IPS-20b (cell line): Measurements from ENCODE around the gene CAMLG.
"Not testable (repeated sequence)": the region's sequence is repeated elsewhere in the genome, so short reads cannot be mapped to it uniquely, and the experiment has no call there.

Source experiments
- H3K27ac ChIP-seq: one replicate; pipeline ENCODE4 v1.5.1; 2013; ENCODE audit warnings: low read length
- H3K27me3 ChIP-seq: 2 replicates; pipeline ENCODE4 v1.6.1; 2013; ENCODE audit warnings: mild to moderate bottlenecking, low read length, inconsistent platforms; ENCODE audit not compliant: insufficient read depth
- H3K36me3 ChIP-seq: 2 replicates; pipeline ENCODE4 v1.6.1; 2013; ENCODE audit warnings: low read depth, mild to moderate bottlenecking, inconsistent platforms, low read length, moderate library complexity; ENCODE audit not compliant: insufficient read depth
- H3K4me1 ChIP-seq: 2 replicates; pipeline ENCODE4 v1.6.1; 2013; ENCODE audit warnings: mild to moderate bottlenecking, control low read depth, inconsistent platforms, low read length, moderate library complexity; ENCODE audit not compliant: insufficient read depth
- H3K4me3 ChIP-seq: 2 replicates; pipeline ENCODE4 v1.5.1; 2013; ENCODE audit warnings: mild to moderate bottlenecking, low read length, inconsistent platforms
- H3K9ac ChIP-seq: 2 replicates; pipeline ENCODE4 v1.6.1; 2013; ENCODE audit warnings: low read depth, mild to moderate bottlenecking, inconsistent platforms, low read length, moderate library complexity
- H3K9me3 ChIP-seq: 2 replicates; pipeline ENCODE4 v1.6.1; 2013; ENCODE audit warnings: mild to moderate bottlenecking, low read depth, low read length, inconsistent platforms; ENCODE audit not compliant: insufficient read depth

The CAMLG gene

GRCh38 chr5:134738133-134738962 is at the start of gene CAMLG:
Gene CAMLG, plus strand, starts transcription at chr5:134738548. Its CDS starts 73 bp downstream, at chr5:134738621.
- peak within 1 kb of the TSS; percentile 9 for H3K27ac ChIP-seq
- H3K9me3 ChIP-seq = no peaks in the 10 kb centered on the region
- H3K27me3 ChIP-seq = no peaks in the 10 kb centered on the region
- peak within 1 kb of the TSS; percentile 99 for H3K4me3 ChIP-seq
- peak within 1 kb of the TSS; percentile 95 for H3K9ac ChIP-seq
- peaks cover 23% of the 10 kb centered on the region for H3K36me3 ChIP-seq
- peaks cover 3% of the 10 kb centered on the region; the same call in 1 of the 2 replicates for H3K4me1 ChIP-seq

GRCh38 chr5:134690144-134690543 is 48.2 kb upstream of the CAMLG start:
- not testable (repeated sequence) for H3K4me1 ChIP-seq, H3K27me3 ChIP-seq, H3K9ac ChIP-seq, H3K4me3 ChIP-seq, H3K27ac ChIP-seq, H3K9me3 ChIP-seq
- peaks cover 76% of the 10 kb centered on the region for H3K36me3 ChIP-seq

- H3K36me3 ChIP-seq = peaks cover 69% of the 10 kb centered on the region
- H3K4me3 ChIP-seq = no peak overlapping the region
Observed at GRCh38 chr5:134692722-134693121, 45.6 kb upstream of the CAMLG start.

GRCh38 chr5:134708301-134708700 is 30.0 kb upstream of the CAMLG start:
- H3K4me3 ChIP-seq = no peak overlapping the region
- no peaks in the 10 kb centered on the region for H3K4me1 ChIP-seq
- no peaks in the 10 kb centered on the region for H3K9me3 ChIP-seq
- H3K27ac ChIP-seq = no peak overlapping the region
- H3K27me3 ChIP-seq = no peaks in the 10 kb centered on the region
- H3K36me3 ChIP-seq = peaks cover 65% of the 10 kb centered on the region
- no peak overlapping the region for H3K9ac ChIP-seq

More at GRCh38 chr5:134692722-134693121, 45.6 kb upstream of the CAMLG start:
- Histone ChIP-seq H3K4me1 (no peaks in the 10 kb centered on the region), H3K9ac (no peak overlapping the region), H3K27me3 (no peaks in the 10 kb centered on the region), H3K9me3 (no peaks in the 10 kb centered on the region), H3K27ac (no peak overlapping the region)

- Histone ChIP-seq H3K27me3 (no peaks in the 10 kb centered on the region), H3K27ac (no peak overlapping the region), H3K4me3 (no peak overlapping the region), H3K36me3 (peaks cover 61% of the 10 kb centered on the region), H3K9ac (no peak overlapping the region), H3K4me1 (no peaks in the 10 kb centered on the region), H3K9me3 (no peaks in the 10 kb centered on the region)
Observed at GRCh38 chr5:134714120-134714519, 24.2 kb upstream of the CAMLG start.

GRCh38 chr5:134714541-134714940 is 23.8 kb upstream of the CAMLG start:
- no peaks in the 10 kb centered on the region for H3K4me1 ChIP-seq
- no peaks in the 10 kb centered on the region for H3K27me3 ChIP-seq
- peaks cover 61% of the 10 kb centered on the region for H3K36me3 ChIP-seq

GRCh38 chr5:134715466-134715865 is 22.9 kb upstream of the CAMLG start:
- H3K36me3 ChIP-seq = peaks cover 58% of the 10 kb centered on the region
- H3K4me3 ChIP-seq, H3K27me3 ChIP-seq, H3K27ac ChIP-seq, H3K4me1 ChIP-seq, H3K9me3 ChIP-seq, H3K9ac ChIP-seq: not testable (repeated sequence)

More at GRCh38 chr5:134714541-134714940, 23.8 kb upstream of the CAMLG start:
- H3K9ac ChIP-seq = no peak overlapping the region
- no peak overlapping the region for H3K27ac ChIP-seq
- H3K9me3 ChIP-seq = no peaks in the 10 kb centered on the region
- no peak overlapping the region for H3K4me3 ChIP-seq

GRCh38 chr5:134724872-134725271 is 13.5 kb upstream of the CAMLG start:
- Histone ChIP-seq H3K4me3 (no peak overlapping the region), H3K9me3 (no peaks in the 10 kb centered on the region), H3K4me1 (no peaks in the 10 kb centered on the region), H3K27ac (no peak overlapping the region), H3K27me3 (no peaks in the 10 kb centered on the region), H3K36me3 (peaks cover 46% of the 10 kb centered on the region), H3K9ac (no peak overlapping the region)

GRCh38 chr5:134732819-134733218 is 5.5 kb upstream of the CAMLG start:
- Histone ChIP-seq H3K27me3 (no peaks in the 10 kb centered on the region), H3K9me3 (no peaks in the 10 kb centered on the region), H3K4me1 (no peaks in the 10 kb centered on the region), H3K27ac (no peak overlapping the region), H3K36me3 (no peaks in the 10 kb centered on the region), H3K9ac (no peak overlapping the region), H3K4me3 (no peak overlapping the region)

- H3K9me3 ChIP-seq = no peaks in the 10 kb centered on the region
- H3K36me3 ChIP-seq = no peaks in the 10 kb centered on the region
- no peaks in the 10 kb centered on the region for H3K27me3 ChIP-seq
Observed at GRCh38 chr5:134735243-134735642, 3.1 kb upstream of the CAMLG start.

GRCh38 chr5:134736173-134736812 is 2.1 kb upstream of the CAMLG start:
- Histone ChIP-seq H3K4me1 (peaks cover 3% of the 10 kb centered on the region; the same call in 1 of the 2 replicates), H3K27ac (no peak overlapping the region), H3K36me3 (peaks cover 6% of the 10 kb centered on the region; the same call in 1 of the 2 replicates), H3K4me3 (no peak overlapping the region), H3K27me3 (no peaks in the 10 kb centered on the region), H3K9ac (no peak overlapping the region), H3K9me3 (no peaks in the 10 kb centered on the region)

More at GRCh38 chr5:134735243-134735642, 3.1 kb upstream of the CAMLG start:
- Histone ChIP-seq H3K4me3 (no peak overlapping the region), H3K9ac (no peak overlapping the region), H3K4me1 (peaks cover 3% of the 10 kb centered on the region; the same call in 1 of the 2 replicates), H3K27ac (no peak overlapping the region)
